PC-3 (cell line): ENCODE data around the gene SEL1L. TPM values are rescaled to one million over a fixed set of nuclear protein-coding genes. Genes with fewer than 3 reads are reported as not detected.
A peak's percentile ranks its signal among the peaks of the same experiment; 100 is the strongest.
"Not testable (repeated sequence)": the region's sequence is repeated elsewhere in the genome, so short reads cannot be mapped to it uniquely, and the experiment has no call there.

Source experiments
- ATAC-seq: fragments of 200-7000 bp; cut with Tn5 transposase; 2 replicates; pipeline ENCODE4 v1.9.1; 2020; ENCODE audit warnings: mild to moderate bottlenecking, moderate library complexity
- BruUV-seq: library from RNA; stranded (reverse); fragments of 400-500 nt; replicated peaks from 2 replicates; lab custom pipeline; 2021; lab: Mats Ljungman, UMichigan
- CTCF ChIA-PET: fragments of 300-600 bp; sonication (Branson Sonifier 250); formaldehyde crosslinking; loops from one replicate; lab custom pipeline; 2022; ENCODE audit warnings: antibody characterized with exemption; lab: Charles Lee
- POLR2A ChIA-PET: fragments of 300-600 bp; sonication (Branson Sonifier 250); formaldehyde crosslinking; loops from one replicate; lab custom pipeline; 2022; ENCODE audit warnings: antibody characterized with exemption; ENCODE audit not compliant: unreplicated experiment; lab: Charles Lee
- DNase-seq: peaks from one replicate; pipeline ENCODE4 v3.0.0-alpha.2; 2015
- H2AFZ ChIP-seq: fragments of 300-600 bp; sonication (generic); 2 replicates; pipeline ENCODE4 v1.6.0; 2016; ENCODE audit warnings: antibody characterized with exemption, low read length
- H3F3A ChIP-seq: fragments of 300-600 bp; sonication (generic); one replicate; pipeline ENCODE4 v1.6.0; 2017; ENCODE audit warnings: antibody characterized with exemption, low read length, control low read depth, mild to moderate bottlenecking; ENCODE audit not compliant: unreplicated experiment
- H3K27ac ChIP-seq: fragments of 300-600 bp; sonication (generic); 2 replicates; pipeline ENCODE4 v1.5.1; 2016; ENCODE audit warnings: mild to moderate bottlenecking, low read length
- H3K27me3 ChIP-seq: fragments of 300-600 bp; sonication (generic); 2 replicates; pipeline ENCODE4 v1.6.1; 2016; ENCODE audit warnings: low read length, mixed read lengths
- H3K36me3 ChIP-seq: fragments of 300-600 bp; sonication (generic); 2 replicates; pipeline ENCODE4 v1.6.1; 2016; ENCODE audit warnings: low read depth, mixed run types, low read length, mixed read lengths
- H3K4me1 ChIP-seq: fragments of 300-600 bp; sonication (generic); 2 replicates; pipeline ENCODE4 v1.5.1; 2016; ENCODE audit warnings: low read length; ENCODE audit not compliant: insufficient read depth
- H3K4me2 ChIP-seq: fragments of 300-600 bp; sonication (generic); 2 replicates; pipeline ENCODE4 v1.6.0; 2016; ENCODE audit warnings: low read length
- H3K4me3 ChIP-seq: fragments of 300-600 bp; sonication (generic); 2 replicates; pipeline ENCODE4 v1.5.1; 2016; ENCODE audit warnings: mild to moderate bottlenecking, low read length, mixed read lengths
- H3K79me2 ChIP-seq: fragments of 300-600 bp; sonication (generic); 2 replicates; pipeline ENCODE4 v1.6.1; 2017; ENCODE audit warnings: low read length, mixed read lengths
- H3K9ac ChIP-seq: fragments of 300-600 bp; sonication (generic); 2 replicates; pipeline ENCODE4 v1.6.0; 2016; ENCODE audit warnings: mild to moderate bottlenecking, low read length
- H3K9me2 ChIP-seq: fragments of 300-600 bp; sonication (generic); replicated peaks from 2 replicates; pipeline ENCODE4 v1.6.1; 2016; ENCODE audit warnings: mixed run types, low read length, mixed read lengths
- H3K9me3 ChIP-seq: fragments of 300-600 bp; sonication (generic); 2 replicates; pipeline ENCODE4 v1.6.1; 2016; ENCODE audit warnings: low read length, mixed read lengths
- H4K20me1 ChIP-seq: fragments of 300-600 bp; sonication (generic); 2 replicates; pipeline ENCODE4 v1.6.1; 2016; ENCODE audit warnings: low read length, mixed read lengths
- EZH2 ChIP-seq: fragments of 300-600 bp; sonication (generic); IDR thresholded peaks from one replicate; pipeline ENCODE4 v1.6.1; 2017; ENCODE audit warnings: antibody characterized with exemption, mild to moderate bottlenecking, low read length; ENCODE audit not compliant: unreplicated experiment
- EZH2phosphoT487 ChIP-seq: fragments of 300-600 bp; sonication (generic); IDR thresholded peaks from 2 replicates; pipeline ENCODE4 v1.6.1; 2018; ENCODE audit warnings: mild to moderate bottlenecking, antibody characterized with exemption, low read length, borderline replicate concordance
- intact Hi-C: fragments of 100-400 bp; cut with micrococcal nuclease; formaldehyde crosslinking; loops from 2 replicates; pipeline ENCODE4 v1.9.0; 2023
- total RNA-seq: library from RNA; depleted of rRNA; stranded (reverse); fragments of >200 nt; gene quantifications from 2 replicates; pipeline ENCODE4 v1.2.3, GENCODE V29; 2014
- TF ChIP-seq, protein P1 (sequence below): fragments of 300-600 bp; sonication (generic); conservative IDR thresholded peaks from 2 replicates; pipeline ENCODE4 v1.5.1; 2017; ENCODE audit warnings: antibody characterized with exemption, low read depth, mild to moderate bottlenecking, low read length

The SEL1L gene
- total RNA-seq, 1 experiment from 2014 or later = 46.9 TPM

GRCh38 chr14:81465507-81466228 lies 68.0 kb downstream of the SEL1L start:
- H2AFZ ChIP-seq = no peak overlapping the region
- no peaks in the 10 kb centered on the region for H3K27me3 ChIP-seq
- H3K4me2 ChIP-seq = no peak overlapping the region
- H4K20me1 ChIP-seq = no peaks in the 10 kb centered on the region
- H3F3A ChIP-seq = no peaks in the 10 kb centered on the region
- H3K36me3 ChIP-seq = no peaks in the 10 kb centered on the region
- peaks cover 3% of the 10 kb centered on the region; the same call in 1 of the 2 replicates for H3K4me1 ChIP-seq
- no peaks in the 10 kb centered on the region for H3K9me3 ChIP-seq
- H3K9ac ChIP-seq = no peak overlapping the region
- H3K9me2 ChIP-seq = no peaks in the 10 kb centered on the region
- H3K4me3 ChIP-seq = no peak overlapping the region
- intact Hi-C loops = loop anchor here (2.0 kb wide), 2 partner anchors 247 to 511 kb away; partner anchors contain the start of gene TSHR
- ChIA-PET CTCF (interaction anchor here (0.5 kb wide), 1 partner anchor 1104 kb away, joined by 3 read pairs; no protein-coding TSS in a partner anchor), POLR2A (no interaction called here)
- no peak overlapping the region for H3K27ac ChIP-seq
- no TSS peak for BruUV-seq
- DNase-seq = no peak
- TF ChIP-seq EZH2 (no peak), EZH2phosphoT487 (no peak)
- TF ChIP-seq, protein P1, sequence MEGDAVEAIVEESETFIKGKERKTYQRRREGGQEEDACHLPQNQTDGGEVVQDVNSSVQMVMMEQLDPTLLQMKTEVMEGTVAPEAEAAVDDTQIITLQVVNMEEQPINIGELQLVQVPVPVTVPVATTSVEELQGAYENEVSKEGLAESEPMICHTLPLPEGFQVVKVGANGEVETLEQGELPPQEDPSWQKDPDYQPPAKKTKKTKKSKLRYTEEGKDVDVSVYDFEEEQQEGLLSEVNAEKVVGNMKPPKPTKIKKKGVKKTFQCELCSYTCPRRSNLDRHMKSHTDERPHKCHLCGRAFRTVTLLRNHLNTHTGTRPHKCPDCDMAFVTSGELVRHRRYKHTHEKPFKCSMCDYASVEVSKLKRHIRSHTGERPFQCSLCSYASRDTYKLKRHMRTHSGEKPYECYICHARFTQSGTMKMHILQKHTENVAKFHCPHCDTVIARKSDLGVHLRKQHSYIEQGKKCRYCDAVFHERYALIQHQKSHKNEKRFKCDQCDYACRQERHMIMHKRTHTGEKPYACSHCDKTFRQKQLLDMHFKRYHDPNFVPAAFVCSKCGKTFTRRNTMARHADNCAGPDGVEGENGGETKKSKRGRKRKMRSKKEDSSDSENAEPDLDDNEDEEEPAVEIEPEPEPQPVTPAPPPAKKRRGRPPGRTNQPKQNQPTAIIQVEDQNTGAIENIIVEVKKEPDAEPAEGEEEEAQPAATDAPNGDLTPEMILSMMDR = no peak
- no peak for ATAC-seq
- no peaks in the 10 kb centered on the region for H3K79me2 ChIP-seq

DNA sequence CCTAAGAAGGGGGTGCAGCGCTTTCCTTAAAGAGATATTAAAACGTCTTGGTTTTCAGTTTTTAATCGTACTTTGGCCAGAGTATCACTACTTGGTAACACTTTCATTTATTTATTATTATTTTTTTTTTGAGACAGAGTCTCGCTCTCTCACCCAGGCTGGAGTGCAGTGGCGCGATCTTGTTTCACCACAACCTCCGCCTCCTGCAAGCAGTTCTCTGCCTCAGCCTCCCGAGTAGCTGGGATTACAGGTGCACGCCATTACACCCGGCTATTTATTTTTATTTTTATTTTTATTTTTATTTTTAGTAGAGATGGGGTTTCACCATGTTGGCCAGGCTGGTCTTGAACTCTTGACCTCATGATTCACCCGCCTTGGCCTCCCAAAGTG lies 68.7 kb downstream of the SEL1L start:
- 0 out of 2 replicates have a peak overlapping the region, but pooled peaks have one; percentile 3 for H3K9ac ChIP-seq

DNA sequence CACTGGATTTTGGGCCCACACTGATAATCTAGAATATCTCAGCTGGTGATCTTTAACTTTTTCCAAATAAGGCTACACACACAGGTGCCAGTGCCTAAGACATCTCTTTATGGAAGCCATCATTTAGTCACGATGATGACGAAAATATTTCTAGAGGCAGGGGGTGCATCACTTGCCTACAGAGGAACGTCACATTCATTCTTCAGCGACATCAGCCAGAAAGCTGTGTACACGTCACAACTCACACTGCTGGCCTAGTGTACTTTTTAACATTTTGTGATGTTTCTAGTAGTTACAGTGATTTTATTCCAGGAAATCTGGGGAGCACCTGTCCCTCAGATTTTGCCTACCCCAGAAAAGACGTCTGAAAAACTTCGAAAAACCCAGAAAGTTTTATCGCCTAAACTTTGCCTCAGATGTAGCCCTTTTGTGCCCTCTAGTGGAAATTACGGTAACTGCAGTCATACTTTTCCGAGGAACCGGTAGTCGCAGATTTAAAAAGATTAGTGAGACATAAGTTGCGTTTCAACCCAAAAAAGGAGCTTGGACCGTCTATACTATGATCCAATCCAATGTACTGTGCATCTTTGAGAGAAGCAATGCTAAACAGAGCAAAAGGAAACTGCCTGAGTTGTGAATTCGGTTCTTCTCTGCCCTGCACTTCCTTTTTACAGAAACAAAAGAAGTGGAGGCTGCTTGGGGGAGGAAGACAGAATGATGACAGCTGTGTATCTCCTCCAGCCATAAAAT lies 69.2 kb downstream of the SEL1L start:
- no peaks in the 10 kb centered on the region for H3K9me3 ChIP-seq
- no peaks in the 10 kb centered on the region for H3K36me3 ChIP-seq
- ChIA-PET CTCF (interaction anchor here (0.5 to 1.2 kb wide), 7 partner anchors 11 to 468 kb away, joined by 3 to 11 read pairs (median 3); no protein-coding TSS in a partner anchor), POLR2A (no interaction called here)
- peak overlapping the region; percentile 85 for H2AFZ ChIP-seq
- intact Hi-C loops = loop anchor here (1.0 to 2.0 kb wide), 4 partner anchors 195 to 510 kb away; partner anchors contain the start of gene TSHR
- H3K4me2 ChIP-seq = peak overlapping the region; percentile 83
- H3K79me2 ChIP-seq = no peaks in the 10 kb centered on the region
- H3K4me1 ChIP-seq = no peaks in the 10 kb centered on the region
- H4K20me1 ChIP-seq = no peaks in the 10 kb centered on the region
- DNase-seq = peak; percentile 88
- H3K27ac ChIP-seq = no peak overlapping the region
- no peak for TF ChIP-seq EZH2
- TF ChIP-seq, protein P1 = peak; percentile 96
- no peaks in the 10 kb centered on the region for H3F3A ChIP-seq
- no peaks in the 10 kb centered on the region for H3K9me2 ChIP-seq
- H3K27me3 ChIP-seq = no peaks in the 10 kb centered on the region
- no TSS peak for BruUV-seq
- 0 out of 2 replicates have a peak overlapping the region, but pooled peaks have one; percentile 3 for H3K9ac ChIP-seq
- peak; percentile 44; the same call in 1 of the 2 replicates for ATAC-seq
- H3K4me3 ChIP-seq = peak overlapping the region; percentile 61

More for the DNA sequence above, 68.7 kb downstream of the SEL1L start:
- H3K79me2 ChIP-seq, H3K36me3 ChIP-seq, POLR2A ChIA-PET, H3K9me2 ChIP-seq, DNase-seq, H4K20me1 ChIP-seq, H3K27ac ChIP-seq, H3F3A ChIP-seq, H3K9me3 ChIP-seq, BruUV-seq, H3K4me1 ChIP-seq, ATAC-seq, H3K27me3 ChIP-seq: not testable (repeated sequence)
- peak overlapping the region; percentile 83 for H3K4me2 ChIP-seq
- intact Hi-C loops = loop anchor here (2.0 kb wide), 2 partner anchors 246 to 510 kb away; partner anchors contain the start of gene TSHR
- peak overlapping the region; percentile 61 for H3K4me3 ChIP-seq
- CTCF ChIA-PET = interaction anchor here (0.5 to 1.2 kb wide), 7 partner anchors 12 to 468 kb away, joined by 3 to 11 read pairs (median 3); no protein-coding TSS in a partner anchor
- peak overlapping the region; percentile 85 for H2AFZ ChIP-seq

GRCh38 chr14:81462356-81462755 lies 71.3 kb downstream of the SEL1L start:
- H3K27ac ChIP-seq, H3F3A ChIP-seq, H3K9me3 ChIP-seq, CTCF ChIA-PET, H3K36me3 ChIP-seq, H3K27me3 ChIP-seq, H3K4me3 ChIP-seq, H3K9me2 ChIP-seq, intact Hi-C loops, POLR2A ChIA-PET, H3K4me1 ChIP-seq, BruUV-seq, H3K9ac ChIP-seq, H3K4me2 ChIP-seq, H4K20me1 ChIP-seq, H3K79me2 ChIP-seq, ATAC-seq, DNase-seq, H2AFZ ChIP-seq: not testable (repeated sequence)
